ENCODE data around the gene CDCA5.

DNA sequence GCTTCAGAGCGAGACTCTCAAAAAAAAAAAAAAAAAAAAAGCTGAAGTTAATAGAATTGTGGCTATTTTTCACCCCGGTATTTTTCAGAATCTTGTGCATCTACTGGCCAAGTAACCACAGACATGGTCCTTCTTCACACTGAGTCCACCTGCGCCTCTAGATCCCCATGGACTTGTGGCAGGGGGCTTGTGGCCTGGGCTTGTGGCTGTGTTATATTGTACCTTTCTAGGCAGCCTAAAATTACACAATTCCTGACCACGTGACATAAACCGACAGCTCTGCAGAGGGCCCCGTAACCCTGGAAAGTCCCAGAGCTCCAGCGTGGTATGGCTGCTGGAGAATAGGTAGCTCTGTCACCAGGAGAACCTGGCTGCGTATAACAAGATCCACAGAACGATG lies 14.6 kb downstream of the CDCA5 start:
- no peak for TF ChIP-seq POLR2AphosphoS5 (IDR thresholded peaks at IDR 0.05; ENCODE audit: borderline replicate concordance, low read depth, low read length)
- TF ChIP-seq EZH2 (IDR thresholded peaks at IDR 0.05): no peak
- TF ChIP-seq FOXP2 (optimal IDR thresholded peaks at IDR 0.05; ENCODE audit: control extremely low read depth, extremely low read length, insufficient read depth): no peak
